NCI-H748 (cell line): ENCODE measurements around the gene TUBB.

Source experiments
- DNase-seq: peaks from one replicate; lab custom pipeline; 2025; ENCODE audit not compliant: unreplicated experiment; lab: John Stamatoyannopoulos, UW

TUBB gene

DNA sequence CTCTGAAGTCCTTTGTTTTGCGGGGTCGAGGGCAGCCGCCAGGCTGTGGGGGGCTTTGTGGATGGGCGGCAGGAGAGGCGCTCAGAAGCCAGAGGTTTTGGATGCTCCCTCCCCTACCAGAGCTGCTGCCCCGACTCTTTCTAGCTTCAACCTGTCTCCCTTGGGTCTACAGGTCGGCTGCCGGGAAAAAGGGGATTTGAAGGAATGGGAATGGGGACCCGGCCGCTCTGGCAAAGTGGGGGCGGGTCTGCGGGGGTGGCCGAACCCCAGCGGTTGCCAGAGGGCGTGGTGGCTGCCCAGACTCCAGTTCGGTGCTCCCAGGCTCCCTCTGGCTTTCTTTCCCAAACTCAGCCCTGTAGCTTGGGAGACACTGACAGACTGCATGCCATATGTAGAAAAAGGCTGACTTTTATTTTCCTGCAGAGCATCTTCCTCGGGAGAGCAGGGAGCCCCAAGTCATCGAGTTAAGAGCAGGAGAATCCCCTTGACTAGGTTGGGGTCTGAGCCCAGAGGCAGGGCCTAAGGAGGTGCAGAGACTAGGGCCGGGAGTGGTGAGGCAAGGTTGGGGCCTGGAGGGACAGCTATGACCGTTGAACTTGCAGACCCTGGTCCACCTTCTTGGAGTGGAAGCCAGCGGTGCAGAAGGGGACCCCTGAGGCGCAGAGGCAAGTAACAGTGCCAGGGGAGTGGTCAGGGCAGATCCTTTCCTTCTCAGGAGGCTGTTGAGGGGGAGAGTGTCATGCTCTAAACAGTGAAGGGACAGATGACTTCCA, 32.3 kb upstream of the TUBB start:
- DNase-seq = peak; percentile 56

DNA sequence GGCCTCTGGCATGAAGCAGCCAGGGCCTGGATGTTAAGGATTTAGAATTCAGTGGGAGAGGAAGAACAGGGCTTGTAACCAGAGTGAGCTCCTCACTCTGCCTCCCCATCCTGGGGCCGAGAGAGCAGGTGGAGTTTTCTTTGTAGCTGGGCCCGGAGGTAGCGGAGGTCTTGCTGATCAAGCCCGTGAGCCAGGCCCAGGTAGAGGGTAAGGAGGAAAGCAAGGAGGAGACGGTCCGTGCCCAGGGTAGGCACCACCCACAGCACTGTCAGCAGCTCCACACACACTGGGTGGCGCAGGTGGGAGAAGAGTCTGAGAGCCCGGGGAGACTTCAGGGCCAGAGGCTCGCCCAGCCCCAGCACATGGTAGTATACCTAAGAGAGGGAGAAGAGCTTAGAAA, 31.6 kb upstream of the TUBB start:
- DNase-seq = no peak

DNA sequence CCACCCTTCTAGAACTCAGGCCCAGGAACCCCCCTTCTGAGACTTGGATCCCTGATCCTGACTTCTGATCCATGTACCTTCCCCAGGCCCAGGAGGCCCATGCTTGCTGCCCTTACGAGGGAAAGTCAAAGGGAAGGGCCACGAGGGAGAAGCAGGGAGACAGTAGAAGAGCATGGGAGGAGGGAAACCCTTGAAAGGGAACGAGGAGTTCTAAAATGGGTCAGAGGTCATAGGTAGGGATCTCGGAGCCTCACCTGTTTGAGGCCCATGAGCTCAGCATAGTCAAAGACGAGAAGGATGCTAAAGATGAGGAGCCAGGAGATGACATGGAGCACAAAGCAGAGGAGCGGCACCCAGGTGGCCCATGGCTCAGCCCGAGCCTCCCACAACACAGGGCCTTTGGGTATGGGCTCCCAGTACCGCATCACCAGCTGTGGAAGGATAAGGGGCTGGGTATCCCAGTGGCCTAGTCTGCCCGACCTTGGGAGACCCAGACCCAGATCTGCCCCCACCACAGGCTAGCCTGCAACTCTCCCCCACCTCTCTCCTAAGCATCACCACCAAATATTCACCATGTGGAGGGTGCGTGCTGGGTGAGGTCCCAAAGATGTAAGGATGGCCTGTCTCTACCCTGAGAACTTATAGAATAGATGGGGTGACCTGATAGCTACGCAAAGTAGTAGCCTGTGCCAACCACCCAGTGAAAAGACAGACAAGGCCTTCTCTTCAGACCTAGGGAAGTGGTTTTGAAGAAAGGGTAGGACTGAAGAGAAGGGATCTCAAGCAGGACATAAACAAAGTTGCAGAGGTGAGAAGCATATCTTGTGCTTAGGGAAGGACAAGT, 30.9 kb upstream of the TUBB start:
- DNase-seq = no peak

DNA sequence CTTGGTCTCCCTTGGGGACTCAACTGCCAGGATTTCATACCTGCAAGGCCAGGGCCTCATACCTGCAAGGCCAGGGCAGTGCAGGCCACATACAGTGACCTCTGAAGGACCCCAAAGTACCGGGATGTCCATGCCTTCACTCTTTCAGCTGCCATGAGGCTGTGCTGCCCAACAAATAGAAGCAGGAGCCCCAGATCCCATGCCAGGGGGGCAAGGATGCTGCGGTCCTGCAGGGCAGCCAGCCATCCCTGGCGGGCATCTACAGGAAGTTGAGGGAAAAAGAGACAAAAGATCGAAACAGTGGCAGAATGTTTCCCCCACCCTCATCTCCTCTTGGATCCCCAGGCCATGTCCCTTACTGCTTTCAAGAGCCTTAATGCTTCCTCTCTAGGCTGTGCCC, 30.2 kb upstream of the TUBB start:
- no peak for DNase-seq

DNA sequence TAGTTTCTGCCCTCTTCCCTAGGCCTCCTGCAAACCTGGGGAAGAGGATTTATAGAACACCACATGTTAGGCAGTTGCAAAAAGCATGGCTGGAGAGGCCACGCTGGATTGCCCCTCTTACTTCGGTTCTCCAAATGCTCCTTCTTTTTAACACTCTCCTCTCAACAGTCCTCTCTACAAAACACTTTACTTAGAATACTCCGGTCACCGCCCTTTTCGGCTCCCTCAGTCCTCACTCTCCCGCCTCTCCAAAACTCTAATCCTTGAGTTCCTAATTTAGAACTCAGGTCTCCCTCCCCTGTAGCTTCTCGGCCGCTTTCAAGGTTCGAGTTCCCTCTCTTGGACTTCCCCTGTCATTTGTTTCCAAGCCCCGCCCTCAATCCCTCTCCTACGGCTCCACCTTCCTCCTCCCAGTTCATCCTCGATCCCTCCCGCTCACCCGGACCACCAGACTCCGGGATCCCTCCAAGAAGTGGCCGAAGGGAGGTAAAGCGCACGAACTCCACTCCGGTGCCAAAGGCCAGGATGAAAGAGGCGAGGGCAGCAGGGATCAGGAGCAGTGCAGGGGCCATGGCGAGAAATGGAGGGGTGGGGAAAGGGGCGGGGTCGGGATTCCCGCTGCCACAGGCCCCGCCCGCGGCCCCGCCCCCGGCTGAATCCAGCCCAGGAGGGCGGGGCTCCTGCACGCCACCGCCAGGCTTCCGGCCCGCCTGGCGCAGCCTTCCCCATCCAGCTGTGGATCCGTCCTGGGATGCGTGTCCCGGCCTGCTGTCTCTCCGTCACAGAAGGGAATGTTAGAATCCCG, 29.5 kb upstream of the TUBB start, which contains the start of gene NRM:
NRM (minus strand) TSS at position 582 of the 805 bp plus-strand sequence; CDS start at position 572, 10 bp downstream.
- DNase-seq = peak; percentile 89

DNA sequence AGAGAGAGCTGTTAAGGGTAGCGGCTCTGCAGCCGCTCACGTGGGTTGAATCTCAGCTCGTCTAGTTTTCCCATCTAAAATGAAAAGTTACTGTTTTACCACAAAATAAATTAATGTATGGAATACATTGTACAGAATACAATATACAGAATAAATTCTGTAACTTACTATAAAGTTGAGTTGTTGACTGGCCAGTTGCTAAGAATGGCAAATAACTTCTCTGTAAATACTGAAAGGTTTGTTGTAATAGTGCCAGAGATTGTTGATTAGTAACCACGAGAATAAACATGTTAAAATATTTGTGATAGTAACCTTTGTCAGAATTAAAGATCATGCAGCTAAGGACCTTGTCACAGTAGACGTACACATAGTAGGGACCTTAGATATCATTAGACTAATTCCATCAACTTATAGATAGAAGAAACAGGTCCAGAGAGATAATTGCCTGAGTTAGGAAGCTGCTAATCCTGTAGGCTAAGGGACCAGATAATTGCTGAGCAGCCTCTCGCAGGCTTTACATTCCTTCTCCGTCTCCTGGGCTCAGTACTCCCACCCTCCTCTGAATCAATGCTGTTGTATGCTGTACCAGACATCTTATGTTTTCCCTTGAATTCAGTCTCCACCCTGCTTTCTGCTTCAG, 28.8 kb upstream of the TUBB start:
- DNase-seq = peak; percentile 18

DNA sequence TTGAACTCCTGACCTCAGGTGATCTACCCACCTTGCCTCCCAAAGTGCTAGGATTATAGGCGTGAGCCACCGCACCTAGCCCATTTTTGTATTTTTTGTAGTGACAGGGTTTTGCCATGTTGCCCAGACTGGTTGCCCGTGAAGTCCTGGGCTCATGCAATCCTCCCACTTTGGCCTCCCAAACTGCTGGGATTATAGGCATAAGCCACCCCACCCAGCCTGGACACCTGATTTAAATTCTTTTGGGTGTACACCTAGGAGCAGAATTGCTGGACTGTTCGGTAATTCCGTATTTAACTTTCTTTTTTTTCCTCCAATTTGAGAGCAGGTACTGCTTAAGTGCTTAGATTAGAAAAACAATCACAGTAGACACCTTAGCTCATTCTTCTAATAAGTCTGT, 23.7 kb upstream of the TUBB start:
- DNase-seq = no peak

DNA sequence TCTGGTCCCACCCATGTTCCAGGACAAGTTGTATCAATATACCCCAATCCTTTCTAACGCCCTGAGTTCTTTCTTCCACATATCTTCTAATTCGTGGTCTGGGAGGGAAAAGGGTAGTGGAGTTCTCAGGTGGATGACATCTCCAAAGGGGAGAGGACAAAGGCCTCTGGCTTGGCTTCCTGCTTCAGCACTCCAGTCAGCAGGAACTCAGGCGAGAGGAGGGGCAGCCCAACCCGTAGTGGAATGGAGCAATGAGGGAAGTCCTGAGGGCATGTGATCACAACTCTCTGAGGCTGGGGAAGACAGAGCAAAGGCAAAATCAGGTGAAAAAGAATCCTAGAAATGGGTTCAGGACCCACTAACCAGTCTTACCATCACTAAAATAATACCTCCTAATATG, 19.8 kb upstream of the TUBB start:
- no peak for DNase-seq

DNA sequence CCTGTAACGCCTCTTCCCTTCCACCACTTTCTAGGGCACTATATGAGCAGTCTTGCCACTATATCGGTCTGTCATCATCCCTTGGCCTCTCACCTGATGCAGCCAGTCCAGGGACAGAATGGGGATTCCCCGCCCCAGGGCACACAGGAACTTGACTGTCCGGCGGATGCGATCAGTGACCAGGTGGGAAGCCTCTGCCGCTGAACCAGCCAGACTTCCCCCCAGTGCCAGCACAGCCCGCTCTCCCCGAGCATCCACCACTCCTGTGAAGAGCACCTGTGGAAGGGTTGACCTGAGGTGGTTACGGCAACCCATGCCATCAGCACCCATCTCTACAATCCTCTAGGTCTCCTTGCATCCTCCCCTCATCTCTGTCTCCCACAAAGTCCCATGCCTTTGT, 17.1 kb upstream of the TUBB start:
- DNase-seq = no peak

DNA sequence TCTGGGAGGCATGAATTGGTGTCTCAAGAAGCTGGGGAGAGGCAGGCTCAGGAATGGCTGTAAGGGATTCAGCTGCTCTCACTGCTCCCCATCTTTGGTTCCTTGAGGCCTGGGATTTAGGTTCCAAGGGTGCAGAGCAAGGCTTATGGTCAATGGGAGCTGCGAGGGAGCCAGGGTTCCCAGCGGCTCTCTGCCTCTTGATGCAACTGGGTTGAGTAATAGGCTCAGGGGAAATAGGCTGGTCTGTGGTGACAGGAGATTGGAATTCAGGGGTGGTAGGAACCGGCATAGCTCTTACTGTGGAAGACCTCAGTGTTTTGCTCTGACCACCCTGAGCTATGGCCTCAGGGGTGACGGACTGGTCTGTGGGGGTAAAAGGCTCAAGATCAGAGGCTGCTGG, 16.3 kb upstream of the TUBB start:
- no peak for DNase-seq

DNA sequence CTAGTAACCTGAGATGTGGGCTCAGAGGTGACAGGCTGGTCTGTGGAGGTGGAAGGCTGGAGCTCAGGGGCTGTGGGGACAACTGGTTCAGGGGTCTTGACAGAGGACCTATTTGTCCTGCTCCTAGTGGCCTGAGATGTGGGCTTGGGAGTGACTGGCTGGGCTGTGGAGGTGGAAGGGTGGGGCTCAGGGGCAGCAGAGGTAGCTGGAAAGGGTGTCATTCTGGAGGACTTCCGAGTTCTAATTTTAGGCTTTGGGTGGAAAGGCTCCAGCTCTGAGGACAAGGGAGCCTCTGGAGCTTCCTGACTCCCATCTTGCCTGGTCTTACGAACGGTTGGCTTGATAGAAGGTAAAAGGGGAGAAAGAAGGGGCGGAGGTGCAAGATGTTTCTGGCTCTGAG, 14.5 kb upstream of the TUBB start:
- no peak for DNase-seq

DNA sequence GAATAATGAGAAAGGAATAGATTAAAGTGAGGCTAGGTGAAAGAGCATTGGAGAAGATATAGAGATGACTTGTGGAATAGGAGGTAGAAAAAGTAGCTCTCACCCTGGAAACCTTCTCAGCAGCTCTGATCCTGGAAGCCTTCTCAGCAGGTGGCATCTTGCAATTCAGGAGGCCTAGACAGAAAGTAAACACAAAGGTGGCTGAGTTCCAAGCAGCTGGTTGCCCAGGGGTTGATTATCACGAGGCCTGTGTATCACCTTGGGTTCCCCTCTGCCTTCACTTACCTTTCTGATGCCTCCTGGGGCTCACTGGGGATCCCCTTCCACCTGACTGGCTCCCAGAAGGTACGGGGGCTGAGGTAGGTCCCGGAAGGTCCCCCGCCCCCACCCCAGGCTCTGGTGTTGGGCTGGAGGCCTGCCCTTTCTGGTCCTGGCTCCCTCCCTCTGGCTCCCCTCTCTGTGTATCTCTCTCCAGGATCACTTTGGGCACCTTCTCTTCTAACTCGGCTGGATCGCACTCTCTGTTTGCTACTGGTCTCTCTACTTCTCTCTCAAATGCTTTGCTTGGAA, 12.8 kb upstream of the TUBB start:
- peak; percentile 69 for DNase-seq

DNA sequence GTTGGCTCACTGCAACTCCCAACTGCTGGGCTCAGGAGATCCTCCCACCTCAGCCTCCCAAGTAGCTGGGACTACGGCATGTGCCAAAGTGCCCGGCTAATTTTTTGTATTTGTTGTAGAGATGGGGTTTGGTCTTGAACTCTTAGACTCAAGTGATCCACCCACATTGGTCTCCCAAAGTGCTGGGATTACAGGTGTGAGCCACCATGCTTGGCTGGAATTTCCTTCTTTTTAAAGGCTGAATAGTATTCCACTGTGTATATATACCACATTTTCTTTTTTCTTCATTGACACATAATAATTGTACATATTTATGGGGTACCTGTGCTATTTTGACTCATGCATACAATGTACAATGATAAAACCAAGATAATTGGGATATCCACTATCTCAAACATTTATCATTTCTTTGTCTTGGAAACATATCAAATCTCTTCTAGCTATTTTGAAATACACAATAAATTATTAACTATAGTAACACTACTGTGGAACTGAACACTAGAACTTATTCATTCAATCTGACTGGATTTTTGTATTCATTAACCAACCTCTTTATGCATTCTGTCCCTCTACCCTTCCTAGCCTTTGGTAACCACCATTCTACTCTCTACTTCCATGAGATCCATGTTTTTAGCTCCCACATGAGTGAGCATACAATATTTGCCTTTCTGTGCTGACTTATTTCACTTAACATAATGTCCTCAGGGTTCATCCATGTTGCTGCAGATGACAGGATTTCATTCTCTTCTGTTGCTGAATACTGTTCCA, 10.9 kb upstream of the TUBB start:
- DNase-seq = no peak

DNA sequence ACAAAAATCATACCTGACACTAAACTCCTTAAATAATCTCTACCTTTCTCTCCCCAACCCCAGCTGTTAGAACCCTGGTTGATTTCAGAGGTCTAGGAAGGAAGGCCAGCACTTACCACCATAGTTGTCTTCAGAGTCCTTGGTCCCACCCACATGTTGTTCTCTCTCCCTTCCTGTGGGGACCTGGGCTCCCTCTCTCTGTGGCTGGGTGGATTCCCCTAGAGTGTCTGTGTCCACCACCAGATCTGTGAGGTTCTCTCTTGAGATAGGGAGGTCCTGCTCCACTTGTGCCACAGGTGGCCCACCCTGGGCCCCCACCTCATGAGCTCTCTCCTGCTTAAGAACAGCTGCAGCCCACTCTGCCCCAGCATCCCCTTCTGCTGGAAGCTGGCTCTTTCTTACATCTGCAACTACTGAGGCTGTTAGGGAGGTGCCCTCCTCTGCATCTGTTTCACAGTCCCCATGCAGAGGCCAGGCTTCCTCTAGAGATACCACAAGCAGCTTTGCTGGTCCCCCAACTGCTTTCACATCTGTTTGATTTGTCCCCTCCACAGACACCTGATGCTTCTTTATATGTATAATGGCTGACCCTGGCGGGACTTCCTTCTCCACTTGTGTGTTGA, 8.3 kb upstream of the TUBB start:
- DNase-seq = no peak

DNA sequence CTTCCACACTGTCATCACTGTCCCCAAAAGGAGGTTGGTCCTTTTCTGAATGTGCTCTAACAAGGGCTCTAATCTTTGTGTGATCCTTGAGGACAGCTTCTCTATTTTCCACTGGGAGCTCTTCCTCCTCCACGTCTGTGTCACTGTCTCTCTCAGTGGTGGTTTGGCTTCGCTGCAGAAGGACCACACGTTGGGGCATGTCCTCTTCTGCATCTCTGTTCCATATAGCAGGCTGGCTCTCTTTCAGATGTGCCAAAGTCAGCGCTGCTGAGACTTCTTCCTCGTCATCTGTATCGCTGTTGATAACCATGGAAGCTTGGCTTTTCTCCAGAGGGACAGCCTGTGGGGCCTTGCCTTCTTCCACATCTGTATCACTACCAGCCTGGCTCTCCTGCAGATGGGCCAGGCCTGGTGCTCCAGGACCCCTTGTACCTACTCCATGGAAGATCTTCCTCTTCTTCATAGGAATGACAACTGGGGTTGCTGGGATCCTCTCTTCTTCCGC, 7.7 kb upstream of the TUBB start:
- DNase-seq = no peak

DNA sequence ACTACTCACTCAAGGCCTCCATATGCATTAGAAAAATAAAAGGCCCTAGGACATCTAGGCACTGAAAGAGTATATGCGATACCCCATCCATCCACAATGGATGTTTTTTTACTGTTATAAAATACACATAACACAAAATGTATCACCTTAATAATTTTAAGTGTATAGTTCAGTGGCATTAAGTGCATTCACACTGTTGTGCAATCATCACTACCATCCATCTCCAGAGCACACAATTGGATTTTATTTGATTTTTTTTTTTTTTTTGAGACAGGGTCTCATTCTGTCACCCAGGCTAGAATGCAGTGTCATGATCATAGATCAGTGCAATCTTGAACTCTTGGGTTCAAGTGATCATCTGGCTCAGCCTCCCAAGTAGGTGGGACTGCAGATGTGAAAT, 5.9 kb upstream of the TUBB start:
- DNase-seq = no peak

DNA sequence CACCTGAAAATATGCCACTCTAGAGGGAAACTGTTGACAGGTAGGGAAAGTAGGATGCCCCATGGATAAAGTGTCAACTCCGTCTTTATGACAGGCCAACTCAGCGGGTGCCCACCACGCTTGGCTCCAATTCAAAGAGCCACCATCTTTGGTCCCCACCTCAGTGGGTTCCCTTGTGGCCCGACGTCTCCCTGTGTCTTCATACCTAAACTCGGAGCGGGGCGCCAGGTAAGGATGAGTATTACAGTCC, 3.3 kb upstream of the TUBB start:
- no peak for DNase-seq

DNA sequence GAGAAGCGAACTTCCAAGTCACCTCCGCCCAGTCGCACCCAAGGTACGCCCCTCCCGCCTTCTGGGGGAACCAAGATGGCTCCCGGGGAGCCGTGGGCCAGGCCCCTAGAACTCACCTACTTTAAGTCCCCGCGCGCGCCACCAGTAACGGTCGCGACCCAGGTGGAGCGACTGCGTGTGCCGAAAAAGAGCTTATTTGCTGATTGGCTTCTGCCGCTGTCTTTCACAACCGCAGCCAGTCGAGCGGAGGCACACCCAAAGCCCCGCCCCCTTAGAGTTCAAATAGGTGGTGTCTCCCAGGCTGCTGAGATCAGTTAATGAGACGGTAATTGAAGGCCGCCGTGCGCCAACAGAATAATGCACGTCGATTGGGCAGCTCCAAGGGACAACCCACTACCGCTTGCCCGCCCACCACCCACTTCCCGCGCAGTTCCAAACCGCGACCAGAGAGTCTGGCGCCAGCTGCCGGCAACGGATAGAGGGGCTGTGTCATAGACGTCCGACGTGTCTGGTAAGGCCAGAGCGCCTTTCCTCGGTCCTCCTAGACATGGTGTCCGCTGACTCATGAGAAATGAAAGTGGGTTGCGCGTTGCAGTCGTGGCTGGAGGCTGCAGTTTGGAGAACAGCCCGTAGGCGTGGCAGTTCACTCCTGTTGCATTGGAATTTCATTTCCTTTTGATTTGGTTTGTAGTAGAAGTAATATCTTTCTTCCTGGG, 2.9 kb upstream of the TUBB start, which contains the start of gene MDC1:
MDC1 (minus strand) TSS at position 153 of the 716 bp plus-strand sequence. CDS start 2,106 bp downstream, outside the sequence.
- DNase-seq = peak; percentile 100
